Liver (tissue), 9 donors: ENCODE data around the gene ZFAND3. TPM values are rescaled to one million over a fixed set of nuclear protein-coding genes. Genes with fewer than 3 reads are reported as not detected.

Experiments used
- DNase-seq: peaks from one replicate; pipeline ENCODE4 v3.0.0-alpha.2; 2017; ENCODE audit warnings: low spot score
- H3K27ac ChIP-seq, 2 donors: one replicate each; pipeline ENCODE4 v1.7.0; 2013; ENCODE audit warnings: inconsistent platforms in 2 of 2, low read length in 2 of 2, control low read depth in 1 of 2, low read depth in 1 of 2, mild to moderate bottlenecking in 1 of 2
- H3K27me3 ChIP-seq, 4 donors: one replicate each; pipeline versions ENCODE4 v1.6.1 to v1.7.0; 2013; ENCODE audit warnings: low read length in 3 of 4, inconsistent platforms in 1 of 4, mild to moderate bottlenecking in 1 of 4, moderate library complexity in 1 of 4; ENCODE audit not compliant: control insufficient read depth in 4 of 4, insufficient read depth in 4 of 4
- H3K36me3 ChIP-seq, 4 donors: one replicate each; pipeline versions ENCODE4 v1.6.1 to v1.7.0; 2013; ENCODE audit warnings: low read length in 3 of 4, mild to moderate bottlenecking in 3 of 4, low read depth in 1 of 4, moderate library complexity in 1 of 4; ENCODE audit not compliant: control insufficient read depth in 4 of 4, insufficient read depth in 3 of 4
- H3K4me1 ChIP-seq, 4 donors: one replicate each; pipeline versions ENCODE4 v1.6.1 to v1.7.0; 2013; ENCODE audit warnings: low read length in 3 of 4, mild to moderate bottlenecking in 3 of 4, moderate library complexity in 1 of 4; ENCODE audit not compliant: control insufficient read depth in 4 of 4, insufficient read depth in 4 of 4
- H3K4me3 ChIP-seq, 3 donors: one replicate each; pipeline versions ENCODE4 v1.6.1 to v1.7.0; 2013; ENCODE audit warnings: low read length in 3 of 3, control low read depth in 1 of 3, low read depth in 1 of 3, mild to moderate bottlenecking in 1 of 3
- H3K9ac ChIP-seq, 2 donors: one replicate each; pipeline ENCODE4 v1.7.0; 2013; ENCODE audit warnings: low read length in 2 of 2, mild to moderate bottlenecking in 2 of 2, moderate library complexity in 2 of 2, control low read depth in 1 of 2, low read depth in 1 of 2
- H3K9me3 ChIP-seq, 4 donors: one replicate each; pipeline versions ENCODE4 v1.6.1 to v1.7.0; 2013; ENCODE audit warnings: low read length in 3 of 4; ENCODE audit not compliant: control insufficient read depth in 4 of 4
- EGR1 ChIP-seq, 2 donors: IDR thresholded peaks; 2 replicates each; pipeline ENCODE4 v1.6.1; 2016 to 2018; ENCODE audit warnings: antibody characterized with exemption in 2 of 2, low read depth in 2 of 2
- FOXA1 ChIP-seq: IDR thresholded peaks from 2 replicates; pipeline ENCODE4 v1.6.1; 2016; ENCODE audit warnings: antibody characterized with exemption
- FOXA2 ChIP-seq: IDR thresholded peaks from 2 replicates; pipeline ENCODE4 v1.6.1; 2016; ENCODE audit warnings: antibody characterized with exemption
- GABPA ChIP-seq, 2 donors: IDR thresholded peaks in 1 of 2; conservative IDR thresholded peaks in 1 of 2; 2 replicates each; pipeline ENCODE4 v1.6.1; 2016; ENCODE audit warnings: antibody characterized with exemption in 2 of 2, mild to moderate bottlenecking in 1 of 2, moderate library complexity in 1 of 2
- HNF4A ChIP-seq, 2 donors: conservative IDR thresholded peaks; 2 replicates each; pipeline ENCODE4 v1.6.1; 2016; ENCODE audit warnings: antibody characterized with exemption in 2 of 2, mild to moderate bottlenecking in 2 of 2
- HNF4G ChIP-seq: IDR thresholded peaks from 2 replicates; pipeline ENCODE4 v1.6.1; 2016; ENCODE audit warnings: antibody characterized with exemption
- JUND ChIP-seq, 2 donors: IDR thresholded peaks; 2 replicates each; pipeline ENCODE4 v1.6.1; 2016; ENCODE audit warnings: antibody characterized with exemption in 2 of 2
- MAX ChIP-seq: IDR thresholded peaks from 2 replicates; pipeline ENCODE4 v1.6.1; 2016; ENCODE audit warnings: antibody characterized with exemption
- NR2F2 ChIP-seq: IDR thresholded peaks from 2 replicates; pipeline ENCODE4 v1.6.1; 2016; ENCODE audit warnings: antibody characterized with exemption
- RAD21 ChIP-seq, 2 donors: IDR thresholded peaks; 2 replicates each; pipeline ENCODE4 v1.6.1; 2016; ENCODE audit warnings: antibody characterized with exemption in 2 of 2, mild to moderate bottlenecking in 2 of 2
- REST ChIP-seq: IDR thresholded peaks from 2 replicates; pipeline ENCODE4 v1.6.1; 2016; ENCODE audit warnings: antibody characterized with exemption, mild to moderate bottlenecking
- RXRA ChIP-seq, 2 donors: IDR thresholded peaks; 2 replicates each; pipeline ENCODE4 v1.6.1; 2017 to 2018; ENCODE audit warnings: antibody characterized with exemption in 2 of 2, mild to moderate bottlenecking in 1 of 2
- SP1 ChIP-seq: IDR thresholded peaks from 2 replicates; pipeline ENCODE4 v1.6.1; 2018; ENCODE audit warnings: antibody characterized with exemption, mild to moderate bottlenecking
- TAF1 ChIP-seq: conservative IDR thresholded peaks from 2 replicates; pipeline ENCODE4 v1.6.1; 2016; ENCODE audit warnings: antibody characterized with exemption, mild to moderate bottlenecking
- YY1 ChIP-seq: IDR thresholded peaks from 2 replicates; pipeline ENCODE4 v1.6.1; 2016; ENCODE audit warnings: antibody characterized with exemption, mild to moderate bottlenecking
- WGBS: extraction: QIAGEN DNeasy Blood & Tissue Kit; methylation state at CpG from one replicate; pipeline ENCODE4 v1.1.7; 2013; 5-methylcytosine and 5-hydroxymethylcytosine counted together
- polyA plus RNA-seq, 2 donors: library from polyadenylated mRNA; stranded (reverse) in 1 of 2; unstranded in 1 of 2; fragments of 200-250 nt in 1 of 2; fragments of >200 nt in 1 of 2; fragmentation: Nextera tagmentation in 1 of 2; extraction: Ambion mirVana in 1 of 2; gene quantifications; one replicate each; pipeline versions ENCODE4 v1.2.1 to v1.2.3, GENCODE V29; 2013 to 2015
- total RNA-seq, 2 donors: library from RNA; depleted of rRNA; stranded (reverse); fragments of >200 nt; gene quantifications; one replicate each; pipeline ENCODE4 v1.2.3, GENCODE V29; 2014
- TF ChIP-seq, protein P1 (sequence below): fragments of 150-350 bp; IDR thresholded peaks from 2 replicates; pipeline ENCODE4 v1.5.1; 2017; ENCODE audit warnings: improper control_type of control experiment, low read depth, low read length; ENCODE audit not compliant: missing input control
- TF ChIP-seq, protein P2 (sequence below): IDR thresholded peaks from 2 replicates; pipeline ENCODE4 v1.6.1; 2016; ENCODE audit warnings: antibody characterized with exemption
- TF ChIP-seq, protein P3 (sequence below): IDR thresholded peaks from 2 replicates; pipeline ENCODE4 v1.6.1; 2016; ENCODE audit warnings: antibody characterized with exemption
- donor health status: healthy.
- donor health status: healthy.
- donor health status: healthy.
- donor health status: healthy.
- donor health status: healthy.

Gene ZFAND3
- total and polyA plus RNA-seq, 4 donors, result 7.7 to 37.5 (median 23.1) TPM

DNA sequence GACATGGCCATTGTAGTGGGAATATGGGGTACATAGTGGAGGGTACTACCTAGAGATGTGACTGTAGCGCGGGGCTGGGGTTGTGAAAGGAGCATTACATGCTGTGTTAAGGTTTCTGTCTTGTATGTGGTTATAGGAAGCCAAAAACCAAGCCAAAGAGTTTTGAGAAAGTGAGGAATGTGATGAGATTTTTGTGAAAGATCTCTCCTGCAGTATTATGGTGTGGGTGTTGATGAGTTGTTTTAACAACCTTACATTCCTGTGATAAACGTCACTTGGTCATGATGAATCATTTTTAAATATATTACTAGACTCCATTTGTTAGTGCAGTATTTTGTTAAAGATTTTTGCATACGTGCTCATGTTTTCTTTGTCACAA lies 48.9 kb downstream of the ZFAND3 start:
- H3K27me3 ChIP-seq, result no peaks in the 10 kb centered on the region
- H3K36me3 ChIP-seq, result peaks cover 0 to 1% (median 0%) of the 10 kb centered on the region in 4 donors
- H3K9ac ChIP-seq, result no peak overlapping the region
- peaks cover 0 to 12% (median 2%) of the 10 kb centered on the region in 4 donors for H3K4me1 ChIP-seq
- H3K27ac ChIP-seq, result no peak overlapping the region
- 82% methylated on average over 4 of the region's 4 CpGs for WGBS
- TF ChIP-seq FOXA2 (no peak), GABPA (IDR thresholded peaks at IDR 0.05 in 1 of 2, conservative IDR thresholded peaks at IDR 0.05 in 1 of 2) (no peak), RAD21 (IDR thresholded peaks at IDR 0.05) (no peak), NR2F2 (no peak), REST (no peak), JUND (IDR thresholded peaks at IDR 0.05) (no peak), FOXA1 (no peak), EGR1 (IDR thresholded peaks at IDR 0.05; ENCODE audit: low read depth in 2 of 2) (no peak), HNF4A (conservative IDR thresholded peaks at IDR 0.05) (no peak), HNF4G (no peak), MAX (no peak), TAF1 (no peak), RXRA (IDR thresholded peaks at IDR 0.05) (no peak), YY1 (no peak), SP1 (no peak)
- TF ChIP-seq, protein P1, sequence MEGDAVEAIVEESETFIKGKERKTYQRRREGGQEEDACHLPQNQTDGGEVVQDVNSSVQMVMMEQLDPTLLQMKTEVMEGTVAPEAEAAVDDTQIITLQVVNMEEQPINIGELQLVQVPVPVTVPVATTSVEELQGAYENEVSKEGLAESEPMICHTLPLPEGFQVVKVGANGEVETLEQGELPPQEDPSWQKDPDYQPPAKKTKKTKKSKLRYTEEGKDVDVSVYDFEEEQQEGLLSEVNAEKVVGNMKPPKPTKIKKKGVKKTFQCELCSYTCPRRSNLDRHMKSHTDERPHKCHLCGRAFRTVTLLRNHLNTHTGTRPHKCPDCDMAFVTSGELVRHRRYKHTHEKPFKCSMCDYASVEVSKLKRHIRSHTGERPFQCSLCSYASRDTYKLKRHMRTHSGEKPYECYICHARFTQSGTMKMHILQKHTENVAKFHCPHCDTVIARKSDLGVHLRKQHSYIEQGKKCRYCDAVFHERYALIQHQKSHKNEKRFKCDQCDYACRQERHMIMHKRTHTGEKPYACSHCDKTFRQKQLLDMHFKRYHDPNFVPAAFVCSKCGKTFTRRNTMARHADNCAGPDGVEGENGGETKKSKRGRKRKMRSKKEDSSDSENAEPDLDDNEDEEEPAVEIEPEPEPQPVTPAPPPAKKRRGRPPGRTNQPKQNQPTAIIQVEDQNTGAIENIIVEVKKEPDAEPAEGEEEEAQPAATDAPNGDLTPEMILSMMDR, result no peak
- TF ChIP-seq, protein P2, sequence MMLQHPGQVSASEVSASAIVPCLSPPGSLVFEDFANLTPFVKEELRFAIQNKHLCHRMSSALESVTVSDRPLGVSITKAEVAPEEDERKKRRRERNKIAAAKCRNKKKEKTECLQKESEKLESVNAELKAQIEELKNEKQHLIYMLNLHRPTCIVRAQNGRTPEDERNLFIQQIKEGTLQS, result no peak
- TF ChIP-seq, protein P3, sequence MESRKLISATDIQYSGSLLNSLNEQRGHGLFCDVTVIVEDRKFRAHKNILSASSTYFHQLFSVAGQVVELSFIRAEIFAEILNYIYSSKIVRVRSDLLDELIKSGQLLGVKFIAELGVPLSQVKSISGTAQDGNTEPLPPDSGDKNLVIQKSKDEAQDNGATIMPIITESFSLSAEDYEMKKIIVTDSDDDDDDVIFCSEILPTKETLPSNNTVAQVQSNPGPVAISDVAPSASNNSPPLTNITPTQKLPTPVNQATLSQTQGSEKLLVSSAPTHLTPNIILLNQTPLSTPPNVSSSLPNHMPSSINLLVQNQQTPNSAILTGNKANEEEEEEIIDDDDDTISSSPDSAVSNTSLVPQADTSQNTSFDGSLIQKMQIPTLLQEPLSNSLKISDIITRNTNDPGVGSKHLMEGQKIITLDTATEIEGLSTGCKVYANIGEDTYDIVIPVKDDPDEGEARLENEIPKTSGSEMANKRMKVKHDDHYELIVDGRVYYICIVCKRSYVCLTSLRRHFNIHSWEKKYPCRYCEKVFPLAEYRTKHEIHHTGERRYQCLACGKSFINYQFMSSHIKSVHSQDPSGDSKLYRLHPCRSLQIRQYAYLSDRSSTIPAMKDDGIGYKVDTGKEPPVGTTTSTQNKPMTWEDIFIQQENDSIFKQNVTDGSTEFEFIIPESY, result no peak
- no peaks in the 10 kb centered on the region for H3K9me3 ChIP-seq
- H3K4me3 ChIP-seq, result no peak overlapping the region
- DNase-seq, result no peak
